T-helper 2 cell treated with Interferon-gamma antibody and Interleukin-4, amounts not matched to agents 100 ng/mL and 5 ng/mL, for 36 hours (primary cell): ENCODE data around the gene ZNF710. TPM values are rescaled to one million over a fixed set of nuclear protein-coding genes. Genes with fewer than 3 reads are reported as not detected.
"Not testable (repeated sequence)": the region's sequence is repeated elsewhere in the genome, so short reads cannot be mapped to it uniquely, and the experiment has no call there.

Source experiments
- intact Hi-C: fragments of 100-400 bp; cut with micrococcal nuclease; formaldehyde crosslinking; loops from one replicate; pipeline ENCODE4 v1.15.1; 2023
- total RNA-seq: library from RNA; stranded (reverse); gene quantifications from 2 replicates; pipeline ENCODE4 v1.2.3, GENCODE V29; 2022

ZNF710 gene
- total RNA-seq, 1 donor from 2014 or later: 25.5 TPM

DNA sequence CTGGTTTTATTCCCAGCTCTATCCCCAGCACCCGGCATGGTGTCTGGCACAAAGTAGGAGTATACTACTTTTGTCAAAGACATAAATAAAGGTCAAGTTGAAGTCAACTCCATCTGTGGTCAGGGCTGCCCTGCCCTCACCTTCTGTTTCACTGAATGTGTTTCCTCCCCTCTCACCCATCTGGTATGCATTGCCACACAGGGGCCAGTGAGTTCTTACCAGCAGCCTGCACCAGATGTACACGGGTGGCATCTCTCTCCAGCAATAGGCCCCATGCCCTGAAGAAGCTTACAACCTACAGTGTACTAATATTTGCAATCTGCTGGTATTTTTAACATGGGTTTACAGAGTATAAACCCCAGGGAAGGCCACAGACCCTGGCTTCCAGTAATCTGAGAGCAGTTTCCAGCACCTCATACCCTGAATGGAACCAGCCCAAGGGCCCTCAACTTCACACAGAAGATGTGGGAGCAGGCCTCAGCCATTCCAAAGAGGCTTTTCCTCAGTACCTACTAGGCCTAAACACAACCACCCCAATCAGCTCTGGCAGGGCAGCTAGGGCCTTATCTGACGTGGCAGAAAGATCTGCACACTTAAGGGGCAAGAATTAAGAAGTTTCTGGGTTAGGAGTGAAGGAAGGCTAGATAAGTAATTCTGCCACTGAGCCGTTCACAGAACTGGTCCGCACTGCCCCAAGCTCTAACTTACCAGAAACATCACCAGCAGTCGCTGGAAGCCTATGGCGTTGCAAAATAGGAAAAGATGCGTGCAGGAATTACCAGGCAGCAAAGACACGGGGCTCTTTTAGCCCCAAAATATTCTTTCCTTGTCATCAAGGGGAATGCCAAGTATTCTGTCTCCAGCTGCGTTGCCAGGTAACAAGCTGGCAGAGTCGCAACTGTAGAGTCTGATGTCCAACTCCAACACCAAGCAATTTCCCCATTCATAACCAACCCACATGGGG is 99.0 kb downstream of the ZNF710 start:
- intact Hi-C loops: loop anchor here (5.0 to 10.0 kb wide), 5 partner anchors 65 to 832 kb away; partner anchors contain the start of genes HDDC3, NGRN, TICRR and ZNF710

DNA sequence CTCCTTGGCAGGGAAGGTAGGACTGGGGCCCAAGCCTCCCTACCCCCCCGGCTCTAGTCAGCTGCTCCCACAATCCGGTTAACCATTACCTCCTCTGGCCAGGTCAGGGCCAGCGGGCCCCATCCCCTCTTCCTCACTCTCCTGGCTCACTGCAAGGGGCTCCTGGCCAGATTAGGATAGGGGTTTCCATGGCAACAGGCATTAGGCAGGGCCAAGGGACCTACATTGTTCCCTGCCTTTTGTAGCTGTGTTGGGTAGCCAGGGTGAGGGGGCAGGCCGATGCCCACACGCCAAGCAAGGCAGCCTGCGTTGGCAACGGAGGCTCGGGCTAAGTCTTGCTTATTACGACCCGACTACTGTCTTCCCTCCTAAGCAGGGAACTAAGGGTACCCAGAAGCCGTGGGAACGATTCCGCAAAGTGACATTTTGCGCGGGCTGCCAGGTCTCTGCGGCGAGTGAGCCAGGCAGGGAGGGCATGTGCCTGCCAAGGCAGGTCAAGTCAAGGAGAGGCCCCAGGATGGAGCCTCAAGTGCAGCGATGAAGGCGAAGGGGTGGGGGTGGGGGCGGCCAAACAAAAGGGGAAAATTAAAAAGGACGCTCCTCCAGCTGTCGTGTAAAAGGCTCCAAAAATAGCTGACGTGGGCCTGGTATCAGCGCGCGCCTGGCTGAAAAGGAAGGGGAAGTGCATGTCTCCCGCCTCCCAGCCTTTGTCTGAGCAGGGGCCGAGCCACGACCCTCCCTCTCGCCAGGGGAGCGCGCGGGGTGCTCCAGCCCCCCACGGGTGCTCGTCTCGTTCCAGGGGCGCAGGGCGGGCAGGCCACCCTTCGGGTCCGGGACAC is 100.2 kb downstream of the ZNF710 start:
- intact Hi-C loops: no loop called here

DNA sequence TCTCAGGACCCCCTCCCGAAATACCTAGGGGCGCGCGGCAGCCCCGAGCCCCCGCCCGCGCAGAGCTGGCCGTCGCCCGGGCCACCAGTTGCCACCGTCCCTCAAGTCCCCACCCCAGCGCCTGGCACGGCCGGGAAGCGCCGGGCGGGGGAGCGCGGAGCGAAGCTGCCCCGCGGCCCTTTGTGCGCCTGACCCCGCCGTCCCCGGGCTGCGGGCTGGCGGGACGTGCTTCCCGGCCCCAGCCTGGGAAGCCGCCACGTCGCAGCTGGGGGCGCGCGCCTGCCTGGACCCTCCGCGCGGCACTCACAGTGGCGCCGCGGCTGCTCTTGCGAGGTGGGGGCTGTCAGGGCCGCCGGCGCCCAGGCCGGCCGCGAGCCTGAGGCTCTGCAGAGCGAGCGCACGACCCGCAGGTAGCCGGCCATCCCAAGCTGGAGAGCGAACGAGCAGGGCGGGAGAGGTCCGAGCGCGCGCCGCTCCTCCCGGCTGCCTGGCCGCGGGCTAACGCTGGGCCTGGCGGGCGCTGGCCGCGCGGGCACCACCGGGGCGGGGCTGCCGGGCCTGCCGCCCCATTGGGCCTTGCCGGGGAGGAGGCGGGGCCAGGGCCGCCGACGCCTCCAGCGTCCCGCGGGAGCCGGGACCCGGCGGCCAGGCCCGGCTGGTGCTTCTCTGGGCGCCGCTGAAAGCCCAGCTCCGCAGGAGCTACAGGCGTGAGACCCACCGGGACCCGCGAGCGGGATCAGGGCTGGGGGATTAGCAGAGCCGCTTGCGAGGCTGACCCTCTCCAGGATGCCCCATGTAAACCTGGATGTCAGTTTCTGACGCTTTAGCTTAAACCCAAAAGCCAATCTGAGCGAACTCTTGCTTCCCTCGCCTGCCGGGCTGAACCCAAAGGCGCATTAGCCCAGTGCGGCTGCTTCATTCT is 101.1 kb downstream of the ZNF710 start, which contains the start of gene IDH2:
Gene IDH2 (minus strand): TSS at position 500 of the 922 bp plus-strand sequence. CDS start 78 bp downstream, at position 422.
- intact Hi-C loops: loop anchor here (1.0 kb wide), 1 partner anchor 129 kb away; no protein-coding TSS in a partner anchor

- intact Hi-C loops: no loop called here
Observed at GRCh38 chr15:90103701-90104329, 102.7 kb downstream of the ZNF710 start.

- intact Hi-C loops: no loop called here
Observed at GRCh38 chr15:90104551-90104950, 103.4 kb downstream of the ZNF710 start.

GRCh38 chr15:90105521-90105920 is 104.4 kb downstream of the ZNF710 start:
- intact Hi-C loops: no loop called here

GRCh38 chr15:90106522-90107117 is 105.5 kb downstream of the ZNF710 start:
- intact Hi-C loops: no loop called here

GRCh38 chr15:90108038-90108437 is 106.9 kb downstream of the ZNF710 start:
- intact Hi-C loops: not testable (repeated sequence)

GRCh38 chr15:90109163-90109751 is 108.1 kb downstream of the ZNF710 start:
- intact Hi-C loops: not testable (repeated sequence)

- intact Hi-C loops: no loop called here
Observed at GRCh38 chr15:90113166-90113565, 112.0 kb downstream of the ZNF710 start.

DNA sequence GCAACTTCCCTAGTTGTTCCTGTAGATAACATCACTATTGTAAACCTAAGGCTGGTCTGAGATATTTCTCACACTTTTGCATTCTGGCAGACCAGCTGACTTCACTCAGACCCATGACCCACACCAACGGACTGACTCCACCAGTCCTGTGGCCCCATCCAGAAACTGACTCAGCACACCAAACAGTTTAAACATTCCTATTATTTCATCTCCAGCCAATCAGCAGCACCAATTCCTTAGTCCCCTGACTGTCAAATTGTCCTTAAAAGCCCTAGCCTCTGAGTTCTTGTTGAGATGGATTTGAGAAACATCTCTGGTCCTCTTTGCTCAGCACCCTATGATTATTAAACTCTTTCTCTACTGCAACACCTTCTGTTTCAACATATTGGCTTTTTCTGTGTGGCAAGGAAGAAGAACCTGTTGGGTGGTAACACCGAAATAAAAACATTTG is 113.4 kb downstream of the ZNF710 start:
- intact Hi-C loops: no loop called here

GRCh38 chr15:90115783-90116182 is 114.7 kb downstream of the ZNF710 start:
- intact Hi-C loops: no loop called here

DNA sequence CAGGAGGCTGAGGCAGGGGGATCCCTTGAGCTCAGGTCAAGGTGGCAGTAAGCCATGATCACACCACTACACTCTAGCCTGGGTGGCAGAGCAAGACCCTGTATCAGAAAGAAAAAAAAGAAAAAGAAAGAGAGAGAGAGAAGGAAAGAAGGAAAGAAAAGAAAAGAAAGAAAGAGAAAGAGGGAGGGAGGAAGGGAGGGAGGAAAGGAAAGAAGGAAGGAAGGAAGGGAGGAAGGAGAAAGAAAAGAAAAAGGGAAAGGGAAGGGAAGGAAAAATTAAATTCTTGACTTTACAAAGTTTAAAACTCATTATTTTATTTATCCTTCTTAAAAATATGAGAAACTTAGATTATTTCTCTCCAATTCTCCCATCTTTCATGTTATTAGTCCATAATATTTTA is 118.2 kb downstream of the ZNF710 start:
- intact Hi-C loops: no loop called here

DNA sequence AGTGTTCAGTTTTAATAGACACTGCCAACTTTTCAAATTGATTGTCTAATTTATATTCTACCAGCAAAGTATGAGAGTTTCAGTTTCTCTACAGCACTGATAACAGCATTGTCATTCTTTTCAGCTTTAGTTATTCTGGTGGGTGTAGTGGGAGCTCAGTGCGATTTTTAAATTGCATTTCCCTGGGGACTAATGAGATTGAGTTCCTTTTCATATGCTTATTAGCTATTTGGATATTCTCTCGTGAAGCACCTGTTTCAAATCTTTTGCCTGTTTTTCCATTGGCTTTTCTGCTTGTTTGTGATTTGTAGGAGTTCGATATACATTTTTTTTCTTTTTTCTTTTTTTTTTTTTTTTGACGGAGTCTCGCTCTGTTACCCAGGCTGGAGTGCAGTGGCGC is 120.0 kb downstream of the ZNF710 start:
- intact Hi-C loops: no loop called here

DNA sequence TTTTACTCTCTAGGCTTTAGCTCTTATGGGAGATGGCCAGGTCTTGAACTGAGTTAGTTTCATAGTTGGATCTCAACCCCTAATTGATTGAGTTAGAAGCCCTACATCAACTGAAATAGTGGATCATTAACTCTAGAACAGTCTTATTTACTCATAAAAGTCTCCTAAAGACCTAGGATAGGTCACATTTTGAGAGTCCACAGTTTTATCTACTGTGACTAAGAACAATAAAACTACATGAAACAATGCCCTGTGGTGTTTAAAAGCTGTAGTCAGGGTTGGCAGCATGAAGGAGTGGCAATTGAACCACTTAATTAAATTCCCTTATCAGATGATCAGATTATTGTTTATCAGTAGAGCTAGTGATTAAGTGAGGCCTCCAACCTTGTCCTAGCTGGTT is 123.4 kb downstream of the ZNF710 start:
- intact Hi-C loops: no loop called here

- intact Hi-C loops: no loop called here
Observed at GRCh38 chr15:90126022-90126421, 124.9 kb downstream of the ZNF710 start.

- intact Hi-C loops: no loop called here
Observed at GRCh38 chr15:90126596-90127435, 125.7 kb downstream of the ZNF710 start.

DNA sequence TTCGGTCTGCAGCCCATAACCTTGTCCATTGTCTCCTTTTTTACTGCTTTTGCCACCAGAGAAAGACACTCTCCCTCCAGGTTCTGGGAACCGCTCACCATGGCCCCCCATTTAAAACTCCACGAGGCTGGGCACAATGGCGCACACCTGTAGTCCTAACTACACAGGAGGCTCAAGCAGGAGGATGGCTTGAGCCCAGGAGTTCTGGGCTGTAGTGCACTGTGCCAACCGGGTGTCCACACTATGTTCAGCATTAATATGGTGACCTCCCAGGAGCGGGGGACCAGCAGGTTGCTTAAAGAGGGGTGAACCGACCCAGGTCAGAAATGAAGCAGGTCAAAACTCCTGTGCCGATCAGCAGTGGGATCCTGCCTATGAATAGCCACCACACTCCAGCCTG is 129.2 kb downstream of the ZNF710 start:
- intact Hi-C loops: no loop called here
